Mammary epithelial cell (primary cell): ENCODE results near the gene ABI3BP.

Experiments
- EZH2 ChIP-seq: IDR thresholded peaks from 2 replicates; pipeline ENCODE4 v1.6.1; 2012; ENCODE audit warnings: low read length, inconsistent platforms, borderline replicate concordance
- TF ChIP-seq, protein P1 (sequence below), 2 donors: IDR thresholded peaks in 1 of 2; conservative IDR thresholded peaks in 1 of 2; 2 replicates each; pipeline ENCODE4 v1.5.1; 2011 to 2012; ENCODE audit warnings: inconsistent platforms in 2 of 2, low read length in 2 of 2, mild to moderate bottlenecking in 2 of 2, control low read depth in 1 of 2, low read depth in 1 of 2; ENCODE audit not compliant: insufficient read depth in 1 of 2; ENCODE audit errors: extremely low read depth in 1 of 2

DNA sequence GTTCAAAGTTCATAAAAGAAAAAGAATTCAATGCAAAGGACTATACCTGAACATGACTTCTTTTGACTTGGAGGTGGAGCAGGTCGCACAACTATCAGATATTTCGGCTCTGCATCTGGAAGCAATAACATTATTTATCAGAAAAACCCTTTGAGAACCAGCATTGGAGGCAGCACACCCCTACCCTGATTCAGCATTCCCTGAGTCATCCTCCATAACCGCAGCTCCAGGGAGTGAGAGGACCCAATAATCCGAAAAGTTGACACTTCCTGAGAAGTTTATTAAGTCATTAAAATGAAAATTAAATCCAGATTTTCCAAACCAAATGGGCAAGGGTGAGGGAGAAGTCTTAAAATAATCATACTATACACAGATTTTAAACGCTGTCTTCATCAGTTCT is 90.6 kb downstream of the ABI3BP start:
- TF ChIP-seq, protein P1, sequence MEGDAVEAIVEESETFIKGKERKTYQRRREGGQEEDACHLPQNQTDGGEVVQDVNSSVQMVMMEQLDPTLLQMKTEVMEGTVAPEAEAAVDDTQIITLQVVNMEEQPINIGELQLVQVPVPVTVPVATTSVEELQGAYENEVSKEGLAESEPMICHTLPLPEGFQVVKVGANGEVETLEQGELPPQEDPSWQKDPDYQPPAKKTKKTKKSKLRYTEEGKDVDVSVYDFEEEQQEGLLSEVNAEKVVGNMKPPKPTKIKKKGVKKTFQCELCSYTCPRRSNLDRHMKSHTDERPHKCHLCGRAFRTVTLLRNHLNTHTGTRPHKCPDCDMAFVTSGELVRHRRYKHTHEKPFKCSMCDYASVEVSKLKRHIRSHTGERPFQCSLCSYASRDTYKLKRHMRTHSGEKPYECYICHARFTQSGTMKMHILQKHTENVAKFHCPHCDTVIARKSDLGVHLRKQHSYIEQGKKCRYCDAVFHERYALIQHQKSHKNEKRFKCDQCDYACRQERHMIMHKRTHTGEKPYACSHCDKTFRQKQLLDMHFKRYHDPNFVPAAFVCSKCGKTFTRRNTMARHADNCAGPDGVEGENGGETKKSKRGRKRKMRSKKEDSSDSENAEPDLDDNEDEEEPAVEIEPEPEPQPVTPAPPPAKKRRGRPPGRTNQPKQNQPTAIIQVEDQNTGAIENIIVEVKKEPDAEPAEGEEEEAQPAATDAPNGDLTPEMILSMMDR (conservative IDR thresholded peaks at IDR 0.05 in 1 of 2, IDR thresholded peaks at IDR 0.05 in 1 of 2; ENCODE audit: extremely low read depth in 1 of 2, insufficient read depth in 1 of 2, low read depth in 1 of 2, low read length in 2 of 2), result no peak
- no peak for TF ChIP-seq EZH2
